Measurements from ENCODE around the gene NKAIN4. TPM values are rescaled to one million over a fixed set of nuclear protein-coding genes. Genes with fewer than 3 reads are reported as not detected.
A peak's percentile ranks its signal among the peaks of the same experiment; 100 is the strongest.

The NKAIN4 gene
- total RNA-seq, 1 experiment from 2014 or later: not detected

GRCh38 chr20:63208346-63208909 lies 45.8 kb downstream of the NKAIN4 start:
- CTCF ChIA-PET: no interaction called here
- H3K36me3 ChIP-seq (ENCODE audit: low read depth, low read length): peaks cover 67% of the 10 kb centered on the region
- peaks cover 74% of the 10 kb centered on the region for H4K20me1 ChIP-seq (ENCODE audit: low read length)

DNA sequence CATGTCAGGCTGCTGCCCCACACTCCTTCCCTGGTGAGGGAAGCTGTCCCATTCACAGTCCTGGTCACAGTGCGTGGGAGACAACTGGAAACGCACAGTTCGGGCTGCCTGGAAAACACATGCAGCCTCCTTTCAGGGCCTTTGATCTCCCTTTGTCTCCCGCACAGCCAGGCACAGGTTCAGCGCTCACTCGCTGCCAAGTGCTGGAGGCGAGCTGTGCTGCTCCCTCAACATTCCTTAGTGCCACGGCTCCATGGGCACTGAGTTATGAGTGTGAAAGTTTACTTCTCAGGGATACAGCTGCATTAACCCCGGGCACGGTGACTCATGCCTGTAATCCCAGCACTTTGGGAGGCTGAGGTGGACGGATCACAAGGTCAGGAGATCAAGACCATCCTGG lies 47.4 kb downstream of the NKAIN4 start:
- POLR2A ChIA-PET (ENCODE audit: unreplicated experiment): no interaction called here
- CTCF ChIA-PET: no interaction called here
- ATAC-seq (peak; percentile 86), DNase-seq (peak; percentile 62)
- H2AFZ ChIP-seq (ENCODE audit: low read length): no peak overlapping the region
- H3K36me3 ChIP-seq (ENCODE audit: low read depth, low read length): peaks cover 69% of the 10 kb centered on the region
- no peaks in the 10 kb centered on the region for H3K27me3 ChIP-seq (ENCODE audit: low read length)
- intact Hi-C loops (cut with micrococcal nuclease): no loop called here
- no peaks in the 10 kb centered on the region for H3K9me3 ChIP-seq (ENCODE audit: low read length)
- no peak overlapping the region for H3K4me3 ChIP-seq (ENCODE audit: low read length)
- H3K79me2 ChIP-seq (ENCODE audit: low read length): peaks cover 100% of the 10 kb centered on the region
- TF ChIP-seq EZH2phosphoT487 (IDR thresholded peaks at IDR 0.05; ENCODE audit: borderline replicate concordance, low read length) (no peak), EZH2 (IDR thresholded peaks at IDR 0.05; ENCODE audit: low read length, unreplicated experiment) (no peak), CTCF (conservative IDR thresholded peaks at IDR 0.05; ENCODE audit: low read depth, low read length) (no peak)
- no peaks in the 10 kb centered on the region for H3F3A ChIP-seq (ENCODE audit: low read length, unreplicated experiment)
- peaks cover 10% of the 10 kb centered on the region; the same call in 1 of the 2 replicates for H3K4me1 ChIP-seq (ENCODE audit: insufficient read depth, low read length)
- H3K27ac ChIP-seq (ENCODE audit: low read length): no peak overlapping the region
- BruUV-seq (replicated peaks): no TSS peak
- peaks cover 74% of the 10 kb centered on the region for H4K20me1 ChIP-seq (ENCODE audit: low read length)
- no peak overlapping the region for H3K9ac ChIP-seq (ENCODE audit: low read length)
- no peak overlapping the region for H3K4me2 ChIP-seq (ENCODE audit: low read length)
- no peaks in the 10 kb centered on the region for H3K9me2 ChIP-seq (replicated peaks; ENCODE audit: low read length)

More at GRCh38 chr20:63208346-63208909, 45.8 kb downstream of the NKAIN4 start:
- H3K27me3 ChIP-seq (ENCODE audit: low read length): no peaks in the 10 kb centered on the region
- intact Hi-C loops (cut with micrococcal nuclease): no loop called here
- TF ChIP-seq CTCF (conservative IDR thresholded peaks at IDR 0.05; ENCODE audit: low read depth, low read length): no peak
- no peak for TF ChIP-seq EZH2phosphoT487 (IDR thresholded peaks at IDR 0.05; ENCODE audit: borderline replicate concordance, low read length)
- no peak for TF ChIP-seq EZH2 (IDR thresholded peaks at IDR 0.05; ENCODE audit: low read length, unreplicated experiment)
- H3K9me2 ChIP-seq (replicated peaks; ENCODE audit: low read length): no peaks in the 10 kb centered on the region
- no peak overlapping the region for H3K4me3 ChIP-seq (ENCODE audit: low read length)
- H3K79me2 ChIP-seq (ENCODE audit: low read length): peaks cover 100% of the 10 kb centered on the region
- BruUV-seq (replicated peaks): no TSS peak
- no peak overlapping the region for H2AFZ ChIP-seq (ENCODE audit: low read length)
- POLR2A ChIA-PET (ENCODE audit: unreplicated experiment): interaction anchor here (0.6 kb wide), 1 partner anchor 65 kb away, joined by 21 read pairs; no protein-coding TSS in a partner anchor
- no peak overlapping the region for H3K9ac ChIP-seq (ENCODE audit: low read length)
- no peaks in the 10 kb centered on the region for H3F3A ChIP-seq (ENCODE audit: low read length, unreplicated experiment)
- H3K4me2 ChIP-seq (ENCODE audit: low read length): no peak overlapping the region
- no peak overlapping the region for H3K27ac ChIP-seq (ENCODE audit: low read length)
- no peaks in the 10 kb centered on the region for H3K9me3 ChIP-seq (ENCODE audit: low read length)
- ATAC-seq: no peak
- DNase-seq: no peak
- peaks cover 22% of the 10 kb centered on the region for H3K4me1 ChIP-seq (ENCODE audit: insufficient read depth, low read length)

- Histone ChIP-seq H3K27ac (ENCODE audit: low read length) (no peak overlapping the region), H2AFZ (ENCODE audit: low read length) (no peak overlapping the region), H3K9me3 (ENCODE audit: low read length) (no peaks in the 10 kb centered on the region), H3K4me3 (ENCODE audit: low read length) (no peak overlapping the region), H3F3A (ENCODE audit: low read length, unreplicated experiment) (no peaks in the 10 kb centered on the region), H3K27me3 (ENCODE audit: low read length) (no peaks in the 10 kb centered on the region), H3K9me2 (replicated peaks; ENCODE audit: low read length) (no peaks in the 10 kb centered on the region), H3K4me2 (ENCODE audit: low read length) (no peak overlapping the region), H3K36me3 (ENCODE audit: low read depth, low read length) (peaks cover 71% of the 10 kb centered on the region), H4K20me1 (ENCODE audit: low read length) (peaks cover 74% of the 10 kb centered on the region), H3K79me2 (ENCODE audit: low read length) (peaks cover 100% of the 10 kb centered on the region), H3K9ac (ENCODE audit: low read length) (no peak overlapping the region), H3K4me1 (ENCODE audit: insufficient read depth, low read length) (peaks cover 10% of the 10 kb centered on the region; the same call in 1 of the 2 replicates)
- DNase-seq (no peak), ATAC-seq (no peak)
- no peak for TF ChIP-seq EZH2 (IDR thresholded peaks at IDR 0.05; ENCODE audit: low read length, unreplicated experiment)
- TF ChIP-seq CTCF (conservative IDR thresholded peaks at IDR 0.05; ENCODE audit: low read depth, low read length): no peak
- TF ChIP-seq EZH2phosphoT487 (IDR thresholded peaks at IDR 0.05; ENCODE audit: borderline replicate concordance, low read length): no peak
- POLR2A ChIA-PET (ENCODE audit: unreplicated experiment): no interaction called here
- intact Hi-C loops (cut with micrococcal nuclease): no loop called here
- no TSS peak for BruUV-seq (replicated peaks)
- CTCF ChIA-PET: no interaction called here
Measured at GRCh38 chr20:63205896-63206295, 48.4 kb downstream of the NKAIN4 start.
